K562 (cell line): ENCODE results near the gene ZNF547.

Source experiments
- ESRRA ChIP-seq: fragments of 450-650 bp; IDR thresholded peaks from 2 replicates; pipeline ENCODE4 v1.6.1; 2014; ENCODE audit warnings: low read depth, mild to moderate bottlenecking, moderate library complexity, borderline replicate concordance
- FOXJ2 ChIP-seq: fragments of 200-800 bp; sonication (Bioruptor generic); IDR thresholded peaks from 2 replicates; pipeline ENCODE4 v1.6.1; 2016; ENCODE audit warnings: missing genetic modification characterization, missing compliant biosample characterization
- POLR2A ChIP-seq: fragments of 450-650 bp; conservative IDR thresholded peaks from 2 replicates; pipeline ENCODE4 v1.6.1; 2016
- PTBP1 ChIP-seq: fragments of 200-400 bp; formaldehyde crosslinking; IDR thresholded peaks from 2 replicates; pipeline ENCODE4 v1.6.1; 2017; ENCODE audit warnings: low read depth, low read length
- PURB ChIP-seq: sonication (generic); formaldehyde crosslinking; IDR thresholded peaks from 2 replicates; pipeline ENCODE4 v1.9.0; 2021; ENCODE audit warnings: low read depth, mild to moderate bottlenecking, missing genetic modification reagents
- SRF ChIP-seq, 2 experiments: fragments of 250-450, 450-650 bp in 1 of 2; sonication (Bioruptor Pico) in 1 of 2; sonication (generic) in 1 of 2; formaldehyde crosslinking; IDR thresholded peaks; 2 replicates each; pipeline versions ENCODE4 v1.5.0 to v1.5.1; 2020 to 2022; ENCODE audit warnings: mild to moderate bottlenecking in 1 of 2, missing genetic modification reagents in 1 of 2
- ZNF197 ChIP-seq: fragments of 200-800 bp; sonication (Bioruptor generic); IDR thresholded peaks from 2 replicates; pipeline ENCODE4 v1.6.1; 2016; ENCODE audit warnings: low read depth, missing genetic modification characterization, missing compliant biosample characterization
- ZNF586 ChIP-seq: fragments of 450-650 bp; formaldehyde crosslinking; conservative IDR thresholded peaks from 2 replicates; pipeline ENCODE4 v1.4.0; 2020; ENCODE audit warnings: mild to moderate bottlenecking, moderate library complexity
- TF ChIP-seq, protein P1 (sequence below), 2 experiments: fragments of 450-650 bp; formaldehyde crosslinking in 1 of 2; IDR thresholded peaks; 2 replicates each; pipeline versions ENCODE4 v1.4.0 to v1.6.1; 2014 to 2020; ENCODE audit warnings: mild to moderate bottlenecking in 2 of 2, borderline replicate concordance in 1 of 2, low read depth in 1 of 2
- TF ChIP-seq, protein P2 (sequence below), 3 experiments: IDR thresholded peaks in 2 of 3; conservative IDR thresholded peaks in 1 of 3; 2 replicates each; pipeline ENCODE4 v1.5.1; 2011 to 2012; ENCODE audit warnings: low read length in 3 of 3, mild to moderate bottlenecking in 3 of 3, control low read depth in 2 of 3, improper control_type of control experiment in 1 of 3, inconsistent platforms in 1 of 3, low read depth in 1 of 3, mixed read lengths in 1 of 3, moderate library complexity in 1 of 3; ENCODE audit not compliant: insufficient read depth in 2 of 3

DNA sequence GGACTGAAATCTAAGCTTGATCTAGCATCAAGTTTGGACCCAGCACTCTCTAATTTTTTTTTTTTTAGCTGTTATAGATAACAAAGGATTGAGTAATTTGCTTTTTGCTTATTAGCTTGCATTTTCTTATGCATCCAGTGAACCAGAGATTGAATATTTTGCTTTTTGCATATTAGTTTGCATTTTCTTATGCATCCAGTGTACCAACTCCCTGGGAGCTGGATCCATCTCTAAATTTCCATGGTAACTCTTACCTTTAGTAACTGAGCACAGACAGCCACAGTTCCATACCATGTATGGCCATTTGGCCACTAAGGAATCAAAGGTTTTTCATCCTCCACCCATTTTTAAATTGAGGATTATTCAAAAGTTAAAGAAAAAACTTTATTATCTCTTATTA, 17.6 kb downstream of the ZNF547 start:
- TF ChIP-seq, protein P1, sequence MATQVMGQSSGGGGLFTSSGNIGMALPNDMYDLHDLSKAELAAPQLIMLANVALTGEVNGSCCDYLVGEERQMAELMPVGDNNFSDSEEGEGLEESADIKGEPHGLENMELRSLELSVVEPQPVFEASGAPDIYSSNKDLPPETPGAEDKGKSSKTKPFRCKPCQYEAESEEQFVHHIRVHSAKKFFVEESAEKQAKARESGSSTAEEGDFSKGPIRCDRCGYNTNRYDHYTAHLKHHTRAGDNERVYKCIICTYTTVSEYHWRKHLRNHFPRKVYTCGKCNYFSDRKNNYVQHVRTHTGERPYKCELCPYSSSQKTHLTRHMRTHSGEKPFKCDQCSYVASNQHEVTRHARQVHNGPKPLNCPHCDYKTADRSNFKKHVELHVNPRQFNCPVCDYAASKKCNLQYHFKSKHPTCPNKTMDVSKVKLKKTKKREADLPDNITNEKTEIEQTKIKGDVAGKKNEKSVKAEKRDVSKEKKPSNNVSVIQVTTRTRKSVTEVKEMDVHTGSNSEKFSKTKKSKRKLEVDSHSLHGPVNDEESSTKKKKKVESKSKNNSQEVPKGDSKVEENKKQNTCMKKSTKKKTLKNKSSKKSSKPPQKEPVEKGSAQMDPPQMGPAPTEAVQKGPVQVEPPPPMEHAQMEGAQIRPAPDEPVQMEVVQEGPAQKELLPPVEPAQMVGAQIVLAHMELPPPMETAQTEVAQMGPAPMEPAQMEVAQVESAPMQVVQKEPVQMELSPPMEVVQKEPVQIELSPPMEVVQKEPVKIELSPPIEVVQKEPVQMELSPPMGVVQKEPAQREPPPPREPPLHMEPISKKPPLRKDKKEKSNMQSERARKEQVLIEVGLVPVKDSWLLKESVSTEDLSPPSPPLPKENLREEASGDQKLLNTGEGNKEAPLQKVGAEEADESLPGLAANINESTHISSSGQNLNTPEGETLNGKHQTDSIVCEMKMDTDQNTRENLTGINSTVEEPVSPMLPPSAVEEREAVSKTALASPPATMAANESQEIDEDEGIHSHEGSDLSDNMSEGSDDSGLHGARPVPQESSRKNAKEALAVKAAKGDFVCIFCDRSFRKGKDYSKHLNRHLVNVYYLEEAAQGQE (IDR thresholded peaks at IDR 0.05; ENCODE audit: borderline replicate concordance): no peak
- TF ChIP-seq, protein P1 (CRISPR knock-in tag; IDR thresholded peaks at IDR 0.05; ENCODE audit: low read depth): no peak
- no peak for TF ChIP-seq PTBP1
- TF ChIP-seq ZNF586 (CRISPR knock-in tag): no peak
- no peak for TF ChIP-seq POLR2A
- TF ChIP-seq PURB (CRISPR knock-in tag): no peak
- no peak for TF ChIP-seq SRF (CRISPR knock-in tag; IDR thresholded peaks at IDR 0.05)
- no peak for TF ChIP-seq FOXJ2 (tag)
- TF ChIP-seq, protein P2, sequence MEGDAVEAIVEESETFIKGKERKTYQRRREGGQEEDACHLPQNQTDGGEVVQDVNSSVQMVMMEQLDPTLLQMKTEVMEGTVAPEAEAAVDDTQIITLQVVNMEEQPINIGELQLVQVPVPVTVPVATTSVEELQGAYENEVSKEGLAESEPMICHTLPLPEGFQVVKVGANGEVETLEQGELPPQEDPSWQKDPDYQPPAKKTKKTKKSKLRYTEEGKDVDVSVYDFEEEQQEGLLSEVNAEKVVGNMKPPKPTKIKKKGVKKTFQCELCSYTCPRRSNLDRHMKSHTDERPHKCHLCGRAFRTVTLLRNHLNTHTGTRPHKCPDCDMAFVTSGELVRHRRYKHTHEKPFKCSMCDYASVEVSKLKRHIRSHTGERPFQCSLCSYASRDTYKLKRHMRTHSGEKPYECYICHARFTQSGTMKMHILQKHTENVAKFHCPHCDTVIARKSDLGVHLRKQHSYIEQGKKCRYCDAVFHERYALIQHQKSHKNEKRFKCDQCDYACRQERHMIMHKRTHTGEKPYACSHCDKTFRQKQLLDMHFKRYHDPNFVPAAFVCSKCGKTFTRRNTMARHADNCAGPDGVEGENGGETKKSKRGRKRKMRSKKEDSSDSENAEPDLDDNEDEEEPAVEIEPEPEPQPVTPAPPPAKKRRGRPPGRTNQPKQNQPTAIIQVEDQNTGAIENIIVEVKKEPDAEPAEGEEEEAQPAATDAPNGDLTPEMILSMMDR (IDR thresholded peaks at IDR 0.05 in 2 of 3, conservative IDR thresholded peaks at IDR 0.05 in 1 of 3; ENCODE audit: insufficient read depth in 2 of 3, low read depth in 1 of 3, low read length in 3 of 3): no peak
- TF ChIP-seq ESRRA: no peak
- TF ChIP-seq ZNF197 (CRISPR knock-in tag): no peak
